ACHN (cell line): Measurements from ENCODE around the gene ART3.
A peak's percentile ranks its signal among the peaks of the same experiment; 100 is the strongest.

Source experiments
- DNase-seq: peaks from one replicate; pipeline ENCODE4 v3.0.0-alpha.2; 2015
- in situ Hi-C: cut with HindIII; loops from 2 replicates; pipeline ENCODE4 v1.10.0; 2017; ENCODE audit warnings: low sequenced_read_pairs, low pct_ligation_motif_present, low pct_unique_long_range_greater_than_20kb

ART3 gene

DNA sequence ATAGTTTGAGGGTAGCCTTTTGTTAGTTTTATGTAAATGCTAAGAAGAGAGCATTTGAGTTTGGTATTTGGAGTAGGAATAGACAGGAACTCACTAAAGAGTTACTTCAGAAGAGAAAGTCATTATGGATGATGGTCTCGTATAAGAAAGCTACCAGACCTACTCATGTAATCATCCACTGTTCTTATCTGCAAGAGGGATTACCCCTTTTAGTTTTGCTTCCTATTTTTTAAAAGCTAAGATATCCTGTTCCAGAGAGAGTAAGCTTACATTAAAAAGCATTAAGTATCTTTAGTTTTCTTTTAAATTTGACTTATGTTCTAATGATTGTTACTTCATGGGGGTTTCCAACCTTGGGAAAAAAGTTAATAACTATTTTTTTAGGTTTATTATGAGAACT is 12.5 kb upstream of the ART3 start:
- in situ Hi-C loops = no loop called here
- no peak for DNase-seq

DNA sequence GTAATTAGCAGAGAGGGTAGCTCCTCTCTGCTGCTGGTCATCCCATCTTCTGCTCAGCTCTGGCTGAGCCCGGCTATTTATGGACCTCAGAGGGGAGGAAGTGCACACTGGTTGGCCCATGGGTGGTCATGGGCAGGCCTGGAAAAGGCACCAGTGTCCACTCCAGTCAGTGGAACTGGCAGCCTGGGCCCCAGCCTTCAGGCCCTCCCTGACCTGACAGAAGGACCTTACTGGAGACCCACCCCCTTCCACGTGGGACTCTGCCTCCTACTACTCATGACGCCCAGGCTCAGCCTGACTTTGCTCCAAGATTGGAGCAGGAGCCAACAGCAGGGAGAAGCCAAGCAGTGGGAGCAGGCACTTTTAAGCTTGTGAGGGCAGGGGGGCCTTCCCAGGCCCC is 8.0 kb upstream of the ART3 start:
- no peak for DNase-seq
- in situ Hi-C loops = no loop called here

DNA sequence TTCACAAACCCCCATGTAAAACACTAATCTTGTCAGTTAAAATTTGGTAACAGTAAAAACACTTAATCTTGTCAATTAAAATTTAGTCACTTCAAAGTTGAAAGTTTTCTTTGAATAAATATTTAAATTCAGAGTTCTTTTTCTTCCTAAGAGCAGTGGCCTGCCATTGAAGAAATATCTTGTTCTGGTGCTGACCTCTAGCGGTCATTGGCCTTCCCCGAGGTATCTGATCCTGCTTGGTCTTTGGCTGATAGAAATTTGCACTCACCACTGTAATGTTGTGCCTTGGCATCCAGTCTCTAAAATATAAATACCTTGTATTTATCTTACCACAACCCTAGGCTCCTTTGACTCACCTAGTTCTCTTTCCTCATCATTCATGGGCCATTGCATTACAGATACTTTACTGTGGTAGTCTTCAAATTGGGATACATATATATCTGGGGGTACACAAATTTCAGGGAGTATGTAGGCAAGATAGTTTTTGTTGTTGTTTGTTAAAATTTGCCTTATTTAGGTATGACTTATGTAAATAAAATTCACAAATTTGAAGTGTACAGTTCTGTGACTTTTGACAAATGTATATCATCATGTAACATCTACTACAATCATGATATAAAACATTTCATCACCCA is 6.7 kb upstream of the ART3 start:
- in situ Hi-C loops = no loop called here
- DNase-seq = peak; percentile 66

DNA sequence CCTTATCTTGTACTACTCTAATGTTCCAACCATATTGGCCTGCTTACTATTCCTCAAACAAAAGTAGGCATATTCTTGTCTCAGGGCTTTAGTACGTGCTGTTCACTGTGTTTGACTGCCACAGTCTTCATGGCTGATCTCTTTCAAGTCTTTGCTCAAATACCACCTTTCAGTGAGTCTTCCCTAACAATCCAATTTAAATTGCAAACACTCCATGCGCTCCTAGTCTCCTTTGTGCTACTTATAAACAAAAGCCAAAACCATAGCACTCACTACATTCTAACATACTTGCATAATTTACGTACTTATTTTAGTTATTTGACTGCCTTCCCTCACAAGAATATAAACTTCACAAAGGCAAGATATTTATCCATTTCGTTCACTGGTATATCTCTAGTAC is 1.7 kb upstream of the ART3 start:
- in situ Hi-C loops = no loop called here
- no peak for DNase-seq

DNA sequence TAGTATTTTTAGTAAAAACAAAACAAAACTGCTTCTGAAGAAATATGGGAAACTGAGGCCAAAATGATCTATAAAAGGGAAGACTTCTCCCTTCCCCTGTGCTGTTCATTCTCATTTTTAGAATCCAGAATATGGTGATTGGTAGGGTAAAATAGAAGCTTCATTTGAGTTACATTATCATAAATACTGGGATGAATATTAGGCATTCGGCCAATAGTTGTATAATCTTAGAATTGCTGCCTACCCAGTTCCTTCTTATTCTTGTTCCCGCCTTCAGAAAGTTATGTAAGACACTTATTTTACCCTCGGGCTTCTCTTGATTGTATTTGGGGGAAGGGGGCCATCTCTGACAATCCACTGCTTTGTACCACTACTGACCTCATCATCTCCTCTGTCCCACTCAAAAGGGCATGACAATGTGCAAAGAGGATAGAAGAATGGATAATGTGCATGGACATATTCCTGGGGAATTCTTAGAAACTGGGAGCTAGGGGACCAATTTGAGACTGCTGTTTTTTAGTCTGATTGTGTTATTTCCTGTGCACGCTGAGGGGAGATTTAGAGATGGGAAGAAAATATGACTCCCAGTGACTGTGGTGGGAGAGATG is 588 bp downstream of the ART3 start:
- in situ Hi-C loops = no loop called here
- no peak for DNase-seq

DNA sequence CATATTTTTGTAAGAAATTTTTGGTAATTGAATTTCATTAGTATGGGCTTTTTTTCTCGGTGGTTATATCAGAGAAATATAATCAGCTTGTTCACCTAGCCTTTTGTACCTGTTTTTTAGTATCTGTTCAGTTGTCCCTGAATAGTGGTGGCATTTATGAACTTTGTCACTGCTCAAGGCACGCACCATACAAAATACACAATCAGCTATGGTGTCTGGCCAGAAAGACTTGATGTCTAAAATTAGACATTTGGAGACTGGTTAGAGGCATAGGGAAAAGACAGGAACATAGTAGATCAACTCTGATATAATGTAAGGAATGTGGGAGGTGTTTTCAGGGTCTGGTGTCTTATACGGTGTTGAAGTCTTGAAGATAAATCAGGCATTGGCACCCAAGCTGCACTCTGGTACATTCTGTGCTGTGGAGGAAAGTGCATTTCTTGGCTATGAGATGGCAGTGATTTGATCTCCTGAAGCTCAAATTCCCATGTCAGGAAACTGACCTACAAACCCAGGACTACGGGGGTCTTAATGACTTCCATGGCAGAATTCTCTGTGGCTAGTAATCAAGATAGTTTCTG is 3.6 kb downstream of the ART3 start:
- in situ Hi-C loops = no loop called here
- DNase-seq = no peak

DNA sequence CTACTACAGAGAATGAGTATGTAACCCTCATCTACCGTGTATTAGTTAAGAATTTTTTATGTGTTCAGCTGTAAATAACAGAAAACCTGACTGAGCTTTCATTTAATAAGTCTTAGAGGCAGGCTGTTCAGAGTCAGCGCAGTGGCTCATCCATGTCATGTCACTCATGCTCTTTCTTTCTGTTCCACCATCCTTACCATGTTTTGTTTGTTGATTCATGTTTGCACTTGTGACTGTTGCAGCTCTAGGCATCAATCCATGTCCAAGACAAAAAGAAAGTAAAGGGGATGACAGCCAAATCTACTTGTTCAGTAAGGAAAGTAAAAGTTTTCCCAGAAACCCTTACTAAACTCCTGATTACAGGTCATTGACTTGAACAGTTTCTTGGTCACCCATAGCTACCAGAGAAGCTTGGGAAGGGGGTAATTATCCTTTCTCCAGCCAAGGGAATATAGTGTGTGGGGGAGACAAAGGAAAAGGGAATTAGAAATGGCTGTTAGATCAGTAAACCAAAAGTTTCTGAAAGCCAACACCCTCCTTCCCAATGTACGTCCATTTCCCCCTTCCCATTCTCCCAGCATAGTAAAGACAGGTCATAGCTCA is 9.0 kb downstream of the ART3 start:
- in situ Hi-C loops = no loop called here
- no peak for DNase-seq

DNA sequence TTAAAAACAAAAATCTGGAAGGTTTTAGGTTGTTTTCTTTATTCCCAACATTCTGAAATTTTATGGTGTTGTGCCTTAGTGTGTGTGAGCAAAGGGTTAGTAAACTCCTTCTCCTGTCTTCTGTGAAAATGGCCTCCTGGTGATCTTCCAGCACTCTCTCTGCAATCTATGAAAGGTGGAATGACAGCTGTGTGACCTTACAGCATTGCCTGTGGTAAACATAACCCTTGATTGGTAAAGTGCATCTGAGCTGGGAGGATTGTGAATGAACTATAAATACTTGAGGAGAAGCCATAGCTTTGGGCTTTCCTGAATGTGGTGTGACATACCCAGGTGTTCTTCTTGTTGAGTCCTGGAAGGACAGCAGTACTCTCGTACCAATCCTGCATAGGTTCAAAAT is 10.0 kb downstream of the ART3 start:
- in situ Hi-C loops = no loop called here
- no peak for DNase-seq

DNA sequence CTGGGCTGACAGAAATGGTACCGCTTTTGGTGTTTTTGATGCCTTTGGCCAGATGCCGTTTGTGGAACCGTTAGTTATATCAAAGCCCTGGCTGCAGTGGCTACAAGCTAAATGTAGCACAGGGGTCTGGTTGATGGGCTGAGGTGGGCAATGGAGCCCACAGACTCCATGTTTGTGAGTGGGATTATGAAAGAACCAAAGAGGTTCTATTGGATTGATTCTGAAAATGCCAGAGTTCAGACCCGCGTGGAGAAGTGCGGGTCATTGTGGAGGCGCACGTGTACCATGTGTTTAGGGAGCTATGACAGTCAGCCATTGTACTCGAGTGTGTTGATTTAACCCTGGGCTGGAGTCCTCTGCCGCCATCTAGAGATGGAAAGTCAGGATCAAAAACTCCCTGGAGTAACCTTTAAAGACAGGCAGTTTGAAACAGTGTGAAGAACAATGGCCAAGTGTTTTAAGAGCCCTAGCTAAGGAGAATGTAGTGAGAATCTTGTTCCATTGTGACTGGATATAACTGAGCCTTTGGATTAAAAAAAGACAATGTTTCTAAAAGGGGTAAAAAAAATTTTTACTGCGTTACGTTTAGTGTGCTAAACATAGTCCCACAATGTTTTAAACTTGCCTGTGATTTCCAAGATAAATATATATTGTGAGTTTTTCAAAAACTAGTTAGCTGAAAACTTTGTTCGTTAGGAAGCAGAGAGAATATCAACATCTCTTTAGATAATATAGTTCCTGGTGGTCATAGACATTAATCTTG is 12.7 kb downstream of the ART3 start:
- DNase-seq = peak; percentile 62
- in situ Hi-C loops = no loop called here

DNA sequence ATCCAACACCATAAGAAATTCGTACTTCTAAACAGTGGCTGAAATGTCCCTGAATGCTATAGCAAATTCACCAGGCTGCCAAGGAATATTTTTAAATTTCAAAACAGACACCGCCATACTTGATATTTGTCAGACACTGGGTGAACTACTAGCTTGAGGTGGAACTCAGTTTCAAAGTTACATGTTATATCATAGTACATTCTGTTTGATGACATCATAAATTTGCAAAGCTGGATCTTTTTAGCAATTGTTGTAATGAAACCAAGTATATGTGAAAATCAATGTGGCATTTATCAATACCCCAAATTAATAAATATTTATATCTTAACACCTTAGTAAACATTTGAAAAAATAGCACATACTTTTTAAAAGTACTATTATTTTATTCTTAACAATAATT is 14.2 kb downstream of the ART3 start:
- DNase-seq = no peak
- in situ Hi-C loops = no loop called here

DNA sequence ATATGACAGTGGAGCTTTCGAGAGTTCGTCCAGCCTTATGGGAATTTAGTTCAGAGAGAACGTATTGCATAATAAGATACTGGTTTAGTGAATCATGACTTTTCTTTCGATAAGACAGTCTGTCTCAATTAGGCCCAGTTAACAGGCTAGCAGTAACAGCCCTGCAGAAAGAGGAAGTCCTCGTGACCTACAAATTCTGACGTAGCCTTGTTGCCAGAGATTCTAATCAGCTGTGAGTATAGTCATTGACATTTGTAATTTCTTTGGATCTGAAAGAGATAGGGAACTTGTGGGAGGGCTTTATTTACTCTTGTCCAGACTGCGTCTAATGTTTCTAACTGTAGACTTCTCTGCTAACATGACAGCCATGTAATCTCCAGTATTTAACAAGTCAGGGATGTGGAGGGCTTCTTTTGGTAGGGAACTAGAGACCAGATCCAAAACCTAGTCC is 15.8 kb downstream of the ART3 start:
- in situ Hi-C loops = no loop called here
- no peak for DNase-seq

DNA sequence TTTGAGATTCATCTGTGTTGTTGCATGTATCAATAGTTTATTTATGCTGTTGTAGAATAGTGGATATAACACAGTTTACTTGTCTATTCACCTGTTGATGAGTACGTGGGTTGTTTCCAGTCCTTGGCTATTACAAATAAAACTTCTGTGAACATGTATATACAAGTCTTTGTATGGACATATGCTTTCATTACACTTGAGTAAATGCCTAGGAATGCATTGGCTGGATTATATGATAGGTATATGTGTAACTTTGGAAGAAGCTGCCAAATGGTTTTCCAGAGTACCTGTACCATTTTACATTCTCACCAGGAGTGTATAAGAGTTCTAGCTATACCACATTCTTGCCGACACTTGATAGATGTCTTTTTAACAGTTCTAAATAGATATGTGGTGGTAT is 16.5 kb downstream of the ART3 start:
- in situ Hi-C loops = no loop called here
- no peak for DNase-seq

DNA sequence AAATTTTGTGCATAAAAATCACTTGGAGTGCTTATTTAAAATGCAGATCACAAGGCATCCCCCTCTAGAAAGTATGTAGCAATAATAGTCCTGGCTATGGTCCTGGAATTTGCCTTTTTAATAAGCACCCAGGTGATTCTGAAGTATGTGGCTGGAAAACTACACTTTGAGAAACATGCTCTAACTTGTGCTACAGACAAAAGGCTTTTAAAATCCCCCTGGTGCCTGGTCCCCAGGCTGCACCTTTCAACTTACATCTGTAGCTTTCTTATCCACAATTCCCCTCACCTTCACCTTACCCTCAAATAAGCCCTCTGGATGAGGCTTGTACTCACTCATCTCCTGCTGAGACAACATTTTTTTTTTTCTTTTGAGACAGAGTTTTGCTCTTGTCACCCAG is 21.1 kb downstream of the ART3 start:
- in situ Hi-C loops = no loop called here
- no peak for DNase-seq

DNA sequence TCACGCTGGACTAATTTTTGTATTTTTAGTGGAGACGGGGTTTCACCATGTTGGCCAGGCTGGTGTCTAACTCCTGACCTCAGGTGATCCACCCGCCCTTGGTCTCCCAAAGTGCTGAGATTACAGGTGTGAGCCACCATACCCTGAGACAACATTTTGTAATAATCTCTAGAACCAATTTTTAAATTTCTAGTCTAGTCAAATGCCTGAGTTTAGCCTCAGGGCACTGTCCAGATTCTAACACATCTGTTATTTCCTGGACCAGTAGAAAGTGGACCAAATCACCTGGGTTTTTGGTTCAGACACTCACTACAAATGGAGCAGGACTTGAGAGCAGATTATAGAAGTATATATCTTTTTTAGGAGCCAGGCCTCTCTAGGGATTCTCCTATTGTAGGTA is 21.6 kb downstream of the ART3 start:
- DNase-seq = no peak
- in situ Hi-C loops = no loop called here

DNA sequence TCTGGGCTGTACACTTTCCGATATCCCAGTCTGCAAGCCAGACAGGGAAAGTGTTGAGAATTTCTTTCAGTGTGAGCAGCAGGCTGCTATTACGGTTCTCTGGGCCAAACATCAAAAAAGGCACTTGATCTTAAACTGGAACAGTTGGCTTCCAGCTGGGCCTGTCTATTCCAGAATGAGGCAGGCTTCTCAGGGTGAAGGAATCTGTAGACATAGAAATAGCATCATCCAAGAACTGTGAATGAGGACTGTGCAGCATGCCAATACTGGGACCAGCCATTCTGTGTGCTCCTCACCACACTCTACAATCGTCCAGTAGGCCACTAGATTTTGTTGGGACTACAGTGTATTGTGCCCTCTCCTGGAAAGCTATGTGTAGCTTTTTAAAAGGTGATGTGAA is 31.1 kb downstream of the ART3 start:
- in situ Hi-C loops = no loop called here
- DNase-seq = no peak

DNA sequence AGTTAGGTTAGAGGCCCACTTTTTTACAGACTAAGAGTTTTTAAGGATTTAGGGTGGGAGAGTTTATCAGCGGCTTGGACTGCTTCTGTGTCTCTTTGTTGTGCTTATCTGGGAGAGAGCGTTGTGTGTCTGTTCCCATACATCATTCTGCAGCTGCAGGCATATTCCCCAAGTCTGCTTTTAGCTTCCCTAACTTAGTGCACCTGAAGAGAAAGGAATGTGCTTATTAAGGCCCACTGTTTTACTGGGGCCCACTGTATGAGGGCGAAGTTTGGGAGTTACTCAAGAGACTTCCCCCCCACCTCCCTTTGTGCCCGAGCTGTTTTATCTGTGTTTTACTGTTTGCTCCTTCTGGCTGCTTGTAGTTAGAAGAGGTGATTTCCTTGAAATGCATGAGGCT is 31.9 kb downstream of the ART3 start:
- DNase-seq = no peak
- in situ Hi-C loops = no loop called here

DNA sequence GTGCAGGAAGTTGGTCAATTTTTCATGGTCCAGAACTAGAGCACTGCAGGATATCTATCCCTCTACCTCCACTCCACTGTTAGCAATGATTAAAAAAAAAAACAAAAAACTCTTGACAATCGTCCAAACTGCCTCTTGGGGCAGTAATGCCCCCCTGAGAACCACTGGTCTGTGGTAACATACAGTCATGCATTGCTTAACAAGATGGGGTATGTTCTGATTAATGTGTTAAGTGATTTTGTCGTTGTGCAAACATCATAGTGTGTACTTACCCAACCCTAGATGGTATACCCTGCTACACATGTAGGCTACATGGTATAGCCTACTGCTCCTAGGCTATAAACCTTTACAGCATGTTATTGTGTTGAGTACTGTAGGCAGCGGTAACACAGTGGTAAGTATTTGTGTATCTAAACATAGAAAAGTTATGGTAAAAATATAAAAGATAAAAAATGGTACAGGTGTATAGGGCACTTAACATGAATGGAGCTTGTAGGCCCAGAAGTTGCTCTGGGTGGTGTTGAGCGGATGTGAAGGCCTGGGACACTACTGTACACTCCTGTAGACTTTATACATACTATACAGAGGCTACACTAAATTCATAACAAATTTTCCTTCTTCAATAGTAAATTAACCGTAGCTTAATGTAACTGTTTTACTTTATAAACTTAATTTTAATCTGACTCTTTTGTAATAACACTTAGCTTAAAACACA is 34.1 kb downstream of the ART3 start:
- peak; percentile 41 for DNase-seq
- in situ Hi-C loops = no loop called here

DNA sequence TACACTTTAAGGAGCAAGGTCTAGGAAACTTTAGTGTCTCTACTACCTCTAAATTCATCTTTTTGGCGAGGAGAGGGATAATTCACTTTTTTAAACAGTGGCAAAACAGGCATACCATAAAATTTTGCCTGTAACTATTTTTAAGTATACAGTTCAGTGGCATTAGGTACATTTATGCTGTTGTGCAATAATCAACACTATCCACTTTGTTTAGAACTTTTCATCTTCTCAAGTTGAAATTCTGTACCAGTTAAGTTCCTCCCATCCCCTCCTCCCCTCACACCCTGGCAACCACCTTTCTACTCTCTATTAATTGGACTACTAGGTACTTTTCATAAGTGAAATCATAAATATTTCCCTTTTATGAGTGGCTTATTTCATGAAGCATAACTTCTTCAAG is 42.3 kb downstream of the ART3 start:
- DNase-seq = no peak
- in situ Hi-C loops = no loop called here

DNA sequence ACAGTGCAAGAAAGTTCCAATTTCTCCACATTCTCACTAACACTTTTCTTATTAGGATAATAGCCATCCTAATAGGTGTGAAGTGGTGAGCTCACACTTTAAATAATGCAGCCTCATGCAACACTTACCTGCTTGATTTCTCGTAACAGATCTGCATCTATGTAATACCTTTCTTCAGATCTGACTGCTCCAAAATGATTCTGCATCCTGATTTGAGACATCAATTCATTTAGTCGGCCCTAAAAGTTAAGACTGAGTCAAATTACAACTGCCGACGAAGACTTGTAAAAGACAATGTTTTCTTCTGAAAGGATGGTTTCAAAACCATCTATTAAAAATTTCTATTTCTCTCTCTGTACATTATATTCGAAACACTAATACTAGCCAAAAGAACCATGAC is 43.0 kb downstream of the ART3 start:
- no peak for DNase-seq
- in situ Hi-C loops = no loop called here
